ENCODE data around the gene COL4A1.

COL4A1 gene

DNA sequence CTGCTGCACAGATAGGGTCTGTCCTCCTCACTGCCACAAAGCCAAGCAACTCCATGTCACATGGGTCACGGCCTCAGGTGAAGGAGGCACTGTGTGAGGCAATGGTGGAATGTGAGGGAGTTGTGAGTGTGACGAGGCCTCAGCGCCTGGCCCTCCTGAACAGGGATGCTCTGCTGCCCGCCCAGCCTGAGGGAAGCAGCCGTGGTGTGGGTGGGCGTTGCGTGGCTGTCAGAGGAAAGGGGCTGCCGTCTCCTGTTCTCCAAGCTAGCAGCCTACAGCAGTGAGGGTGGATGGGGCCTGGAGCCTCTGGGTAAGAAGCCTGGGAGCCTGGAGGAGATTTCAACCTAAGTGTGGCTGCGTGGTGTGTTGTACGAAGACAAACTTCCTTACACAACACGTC lies 125.0 kb downstream of the COL4A1 start:
- TF ChIP-seq ZBTB7A (IDR thresholded peaks at IDR 0.05; ENCODE audit: low read depth) (no peak), TAF1 (IDR thresholded peaks at IDR 0.05; ENCODE audit: low read depth) (no peak), CREB1 (IDR thresholded peaks at IDR 0.05; ENCODE audit: low read depth) (no peak), FOXM1 (IDR thresholded peaks at IDR 0.05; ENCODE audit: borderline replicate concordance, low read depth) (no peak), NFIC (IDR thresholded peaks at IDR 0.05) (no peak), EP300 (IDR thresholded peaks at IDR 0.05; ENCODE audit: borderline replicate concordance) (no peak), YY1 (IDR thresholded peaks at IDR 0.05; ENCODE audit: low read depth) (no peak), CEBPB (IDR thresholded peaks at IDR 0.05) (no peak), RAD21 (IDR thresholded peaks at IDR 0.05; ENCODE audit: low read depth) (no peak), TCF12 (IDR thresholded peaks at IDR 0.05; ENCODE audit: low read depth) (no peak), EGR1 (IDR thresholded peaks at IDR 0.05) (no peak), TEAD4 (IDR thresholded peaks at IDR 0.05) (no peak)
- TF ChIP-seq, protein P1, sequence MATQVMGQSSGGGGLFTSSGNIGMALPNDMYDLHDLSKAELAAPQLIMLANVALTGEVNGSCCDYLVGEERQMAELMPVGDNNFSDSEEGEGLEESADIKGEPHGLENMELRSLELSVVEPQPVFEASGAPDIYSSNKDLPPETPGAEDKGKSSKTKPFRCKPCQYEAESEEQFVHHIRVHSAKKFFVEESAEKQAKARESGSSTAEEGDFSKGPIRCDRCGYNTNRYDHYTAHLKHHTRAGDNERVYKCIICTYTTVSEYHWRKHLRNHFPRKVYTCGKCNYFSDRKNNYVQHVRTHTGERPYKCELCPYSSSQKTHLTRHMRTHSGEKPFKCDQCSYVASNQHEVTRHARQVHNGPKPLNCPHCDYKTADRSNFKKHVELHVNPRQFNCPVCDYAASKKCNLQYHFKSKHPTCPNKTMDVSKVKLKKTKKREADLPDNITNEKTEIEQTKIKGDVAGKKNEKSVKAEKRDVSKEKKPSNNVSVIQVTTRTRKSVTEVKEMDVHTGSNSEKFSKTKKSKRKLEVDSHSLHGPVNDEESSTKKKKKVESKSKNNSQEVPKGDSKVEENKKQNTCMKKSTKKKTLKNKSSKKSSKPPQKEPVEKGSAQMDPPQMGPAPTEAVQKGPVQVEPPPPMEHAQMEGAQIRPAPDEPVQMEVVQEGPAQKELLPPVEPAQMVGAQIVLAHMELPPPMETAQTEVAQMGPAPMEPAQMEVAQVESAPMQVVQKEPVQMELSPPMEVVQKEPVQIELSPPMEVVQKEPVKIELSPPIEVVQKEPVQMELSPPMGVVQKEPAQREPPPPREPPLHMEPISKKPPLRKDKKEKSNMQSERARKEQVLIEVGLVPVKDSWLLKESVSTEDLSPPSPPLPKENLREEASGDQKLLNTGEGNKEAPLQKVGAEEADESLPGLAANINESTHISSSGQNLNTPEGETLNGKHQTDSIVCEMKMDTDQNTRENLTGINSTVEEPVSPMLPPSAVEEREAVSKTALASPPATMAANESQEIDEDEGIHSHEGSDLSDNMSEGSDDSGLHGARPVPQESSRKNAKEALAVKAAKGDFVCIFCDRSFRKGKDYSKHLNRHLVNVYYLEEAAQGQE (IDR thresholded peaks at IDR 0.05; ENCODE audit: low read depth) = no peak

DNA sequence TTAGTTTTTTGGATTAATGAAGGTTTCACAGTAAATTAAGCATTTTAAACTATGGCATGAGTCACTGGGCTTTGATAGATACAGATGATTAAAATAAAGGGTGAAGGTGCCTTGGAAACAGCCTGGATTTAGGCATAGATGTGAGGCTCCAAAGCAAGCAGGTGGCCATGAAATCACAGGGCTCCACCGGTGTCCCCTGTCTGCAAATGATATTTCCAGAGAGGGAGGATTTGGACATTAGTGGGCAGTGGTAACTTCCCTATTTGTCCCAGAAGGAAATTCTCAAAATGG lies 127.2 kb downstream of the COL4A1 start:
- TF ChIP-seq TAF1 (IDR thresholded peaks at IDR 0.05; ENCODE audit: low read depth) (no peak), CREB1 (IDR thresholded peaks at IDR 0.05; ENCODE audit: low read depth) (no peak), NFIC (IDR thresholded peaks at IDR 0.05) (no peak), CEBPB (IDR thresholded peaks at IDR 0.05) (no peak), FOXM1 (IDR thresholded peaks at IDR 0.05; ENCODE audit: borderline replicate concordance, low read depth) (no peak), TEAD4 (IDR thresholded peaks at IDR 0.05) (no peak), ZBTB7A (IDR thresholded peaks at IDR 0.05; ENCODE audit: low read depth) (no peak), YY1 (IDR thresholded peaks at IDR 0.05; ENCODE audit: low read depth) (no peak), RAD21 (IDR thresholded peaks at IDR 0.05; ENCODE audit: low read depth) (no peak), EGR1 (IDR thresholded peaks at IDR 0.05) (no peak), TCF12 (IDR thresholded peaks at IDR 0.05; ENCODE audit: low read depth) (no peak), EP300 (IDR thresholded peaks at IDR 0.05; ENCODE audit: borderline replicate concordance) (no peak)
- TF ChIP-seq, protein P2, sequence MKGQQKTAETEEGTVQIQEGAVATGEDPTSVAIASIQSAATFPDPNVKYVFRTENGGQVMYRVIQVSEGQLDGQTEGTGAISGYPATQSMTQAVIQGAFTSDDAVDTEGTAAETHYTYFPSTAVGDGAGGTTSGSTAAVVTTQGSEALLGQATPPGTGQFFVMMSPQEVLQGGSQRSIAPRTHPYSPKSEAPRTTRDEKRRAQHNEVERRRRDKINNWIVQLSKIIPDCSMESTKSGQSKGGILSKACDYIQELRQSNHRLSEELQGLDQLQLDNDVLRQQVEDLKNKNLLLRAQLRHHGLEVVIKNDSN (IDR thresholded peaks at IDR 0.05) = no peak
- TF ChIP-seq, protein P3, sequence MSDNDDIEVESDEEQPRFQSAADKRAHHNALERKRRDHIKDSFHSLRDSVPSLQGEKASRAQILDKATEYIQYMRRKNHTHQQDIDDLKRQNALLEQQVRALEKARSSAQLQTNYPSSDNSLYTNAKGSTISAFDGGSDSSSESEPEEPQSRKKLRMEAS (IDR thresholded peaks at IDR 0.05) = no peak
- TF ChIP-seq, protein P1 (IDR thresholded peaks at IDR 0.05; ENCODE audit: low read depth) = no peak

GRCh38 chr13:110179116-110179856 lies 127.7 kb downstream of the COL4A1 start:
- TF ChIP-seq YY1 (IDR thresholded peaks at IDR 0.05; ENCODE audit: low read depth) (no peak), TAF1 (IDR thresholded peaks at IDR 0.05; ENCODE audit: low read depth) (no peak), CEBPB (IDR thresholded peaks at IDR 0.05) (no peak), RAD21 (IDR thresholded peaks at IDR 0.05; ENCODE audit: low read depth) (no peak), TEAD4 (IDR thresholded peaks at IDR 0.05) (no peak), EGR1 (IDR thresholded peaks at IDR 0.05) (no peak), FOXM1 (IDR thresholded peaks at IDR 0.05; ENCODE audit: borderline replicate concordance, low read depth) (no peak)
- TF ChIP-seq, protein P3 (IDR thresholded peaks at IDR 0.05) = no peak
- TF ChIP-seq, protein P2 (IDR thresholded peaks at IDR 0.05) = no peak

DNA sequence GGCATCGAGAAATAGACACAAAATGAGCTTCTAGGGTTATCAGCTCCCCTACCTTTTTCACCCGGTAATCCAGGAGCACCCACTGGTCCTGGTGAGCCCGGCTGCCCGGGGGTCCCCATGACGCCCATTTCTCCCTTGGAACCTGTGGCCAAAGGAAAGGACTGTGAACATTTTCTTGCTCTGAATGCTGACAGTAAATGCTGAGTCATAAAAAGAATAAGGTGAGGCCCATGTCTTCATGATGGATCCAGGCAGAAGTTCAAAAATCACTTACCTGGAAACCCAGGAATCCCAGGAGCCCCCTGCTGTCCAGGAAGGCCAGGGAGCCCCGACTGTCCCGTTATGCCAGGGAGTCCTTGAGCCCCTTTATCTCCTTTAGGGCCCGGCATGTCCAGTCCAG lies 129.2 kb downstream of the COL4A1 start:
- no peak for TF ChIP-seq NFIC (IDR thresholded peaks at IDR 0.05)
- TF ChIP-seq, protein P2 (IDR thresholded peaks at IDR 0.05) = no peak
- TF ChIP-seq, protein P1 (IDR thresholded peaks at IDR 0.05; ENCODE audit: low read depth) = no peak
- no peak for TF ChIP-seq RAD21 (IDR thresholded peaks at IDR 0.05; ENCODE audit: low read depth)
- TF ChIP-seq TEAD4 (IDR thresholded peaks at IDR 0.05) = no peak
- TF ChIP-seq CEBPB (IDR thresholded peaks at IDR 0.05) = no peak
- TF ChIP-seq EP300 (IDR thresholded peaks at IDR 0.05; ENCODE audit: borderline replicate concordance) = no peak
- TF ChIP-seq FOXM1 (IDR thresholded peaks at IDR 0.05; ENCODE audit: borderline replicate concordance, low read depth) = no peak
- no peak for TF ChIP-seq TCF12 (IDR thresholded peaks at IDR 0.05; ENCODE audit: low read depth)
- no peak for TF ChIP-seq TAF1 (IDR thresholded peaks at IDR 0.05; ENCODE audit: low read depth)
- no peak for TF ChIP-seq ZBTB7A (IDR thresholded peaks at IDR 0.05; ENCODE audit: low read depth)
- TF ChIP-seq EGR1 (IDR thresholded peaks at IDR 0.05) = no peak
- TF ChIP-seq CREB1 (IDR thresholded peaks at IDR 0.05; ENCODE audit: low read depth) = no peak
- TF ChIP-seq, protein P3 (IDR thresholded peaks at IDR 0.05) = no peak
- TF ChIP-seq YY1 (IDR thresholded peaks at IDR 0.05; ENCODE audit: low read depth) = no peak

All from Ishikawa (cell line).